GM19455 (cell line): Measurements from ENCODE around the gene CLCNKB.
"Not testable (repeated sequence)": the region's sequence is repeated elsewhere in the genome, so short reads cannot be mapped to it uniquely, and the experiment has no call there.

ENCODE experiments used
- ATAC-seq: cut with Tn5 transposase; IDR thresholded peaks from one replicate; pipeline ENCODE4 v1.9.1; 2021; ENCODE audit not compliant: unreplicated experiment

The CLCNKB gene

DNA sequence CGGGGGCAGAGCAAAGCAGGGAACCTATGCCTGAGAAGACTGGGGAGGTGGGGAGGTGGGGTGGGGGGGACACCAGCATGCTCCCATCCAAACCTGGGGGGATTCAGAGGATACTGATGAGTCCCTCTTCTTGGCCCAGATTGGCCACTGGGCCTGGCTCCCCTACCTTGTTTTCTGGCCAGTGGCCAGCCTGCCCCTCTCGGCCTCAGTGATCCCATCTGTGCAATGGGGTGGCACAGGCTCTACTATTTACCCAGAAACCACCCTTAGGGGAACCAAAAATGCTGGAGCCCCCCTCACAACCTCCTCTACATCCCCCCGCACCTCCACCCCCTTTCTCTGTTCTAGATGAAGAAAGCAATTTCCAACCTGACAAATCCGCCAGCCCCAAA lies 12.9 kb downstream of the CLCNKB start:
- ATAC-seq: not testable (repeated sequence)

- not testable (repeated sequence) for ATAC-seq
Observed at GRCh38 chr1:16057314-16057915, 13.8 kb downstream of the CLCNKB start.

- not testable (repeated sequence) for ATAC-seq
Observed at GRCh38 chr1:16058394-16059120, 15.0 kb downstream of the CLCNKB start.

DNA sequence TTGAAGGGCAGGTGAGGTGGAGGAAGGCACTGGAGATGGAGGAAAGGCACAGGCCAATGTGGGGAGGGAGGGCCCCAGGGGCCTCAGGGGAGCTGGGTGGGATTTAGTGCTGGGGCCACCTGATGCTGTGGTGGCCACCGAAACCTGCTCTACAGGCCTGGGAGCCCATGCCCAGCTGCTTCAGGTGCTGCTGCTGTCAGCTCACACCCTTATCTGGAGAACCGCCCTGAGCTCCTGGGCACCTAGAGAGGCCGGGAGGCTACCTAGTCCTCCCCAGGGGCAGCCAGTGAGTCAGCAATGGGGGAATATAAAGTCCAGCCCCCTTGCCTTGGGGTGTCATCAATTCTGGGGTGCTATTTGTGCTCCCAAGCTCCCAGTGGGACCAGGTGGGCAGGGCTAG lies 17.7 kb downstream of the CLCNKB start:
- ATAC-seq: no peak

- not testable (repeated sequence) for ATAC-seq
Observed at GRCh38 chr1:16061989-16062686, 18.6 kb downstream of the CLCNKB start.

DNA sequence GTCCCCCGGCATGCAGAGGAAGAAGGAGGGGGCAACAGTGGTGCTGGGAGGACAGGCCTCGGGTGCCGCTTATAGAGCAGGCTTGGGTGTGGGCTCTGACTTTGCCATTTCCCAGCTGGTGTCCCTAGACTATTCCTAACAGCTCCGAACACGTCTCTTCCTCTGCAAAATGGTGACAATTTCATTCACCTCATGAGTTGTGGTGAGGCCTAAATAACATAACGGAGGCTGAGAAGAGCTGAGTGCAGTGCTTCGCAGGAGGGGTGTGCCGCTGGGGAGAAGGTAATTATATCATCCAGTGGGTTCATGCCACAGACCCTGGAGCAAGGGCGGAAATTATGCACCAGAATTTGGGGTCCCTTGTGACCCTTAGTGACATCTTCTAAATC lies 19.1 kb downstream of the CLCNKB start:
- not testable (repeated sequence) for ATAC-seq

DNA sequence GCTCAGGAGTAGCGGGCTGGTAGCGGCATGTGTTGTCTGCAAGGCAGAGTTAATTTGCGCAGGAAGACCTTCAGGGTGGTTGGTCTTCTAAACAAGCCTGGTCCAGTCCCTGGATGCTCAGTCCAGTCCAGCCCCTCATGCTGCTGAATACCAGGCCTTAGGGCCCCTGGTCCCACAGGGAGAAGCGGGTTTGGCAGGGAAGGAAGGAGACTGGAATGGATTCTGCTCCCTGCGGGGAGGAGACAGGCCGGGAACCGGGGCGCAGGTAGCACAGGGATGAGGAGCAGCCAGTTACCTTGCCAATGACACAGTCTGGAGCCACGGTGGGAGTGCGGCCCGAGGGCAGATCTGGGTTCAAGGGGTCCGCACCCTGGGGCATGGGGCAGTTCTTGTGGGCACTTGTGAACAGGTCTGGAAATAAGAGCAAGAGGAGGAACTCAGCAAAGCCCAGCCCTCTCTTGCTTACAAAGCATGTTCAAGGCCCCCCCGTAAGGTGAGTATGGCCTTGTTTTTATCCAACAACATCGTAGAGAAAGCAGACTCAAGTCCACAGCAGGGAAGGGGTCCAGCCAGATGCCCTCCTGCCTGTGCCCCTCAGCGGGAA lies 19.7 kb downstream of the CLCNKB start:
- no peak for ATAC-seq

- no peak for ATAC-seq
Observed at GRCh38 chr1:16063921-16064320, 20.3 kb downstream of the CLCNKB start.

- ATAC-seq: no peak
Observed at GRCh38 chr1:16064536-16065268, 21.1 kb downstream of the CLCNKB start.

GRCh38 chr1:16065269-16065576 lies 21.6 kb downstream of the CLCNKB start:
- ATAC-seq: no peak

- no peak for ATAC-seq
Observed at GRCh38 chr1:16066245-16066644, 22.7 kb downstream of the CLCNKB start.

GRCh38 chr1:16067127-16067768 lies 23.7 kb downstream of the CLCNKB start:
- ATAC-seq: no peak

DNA sequence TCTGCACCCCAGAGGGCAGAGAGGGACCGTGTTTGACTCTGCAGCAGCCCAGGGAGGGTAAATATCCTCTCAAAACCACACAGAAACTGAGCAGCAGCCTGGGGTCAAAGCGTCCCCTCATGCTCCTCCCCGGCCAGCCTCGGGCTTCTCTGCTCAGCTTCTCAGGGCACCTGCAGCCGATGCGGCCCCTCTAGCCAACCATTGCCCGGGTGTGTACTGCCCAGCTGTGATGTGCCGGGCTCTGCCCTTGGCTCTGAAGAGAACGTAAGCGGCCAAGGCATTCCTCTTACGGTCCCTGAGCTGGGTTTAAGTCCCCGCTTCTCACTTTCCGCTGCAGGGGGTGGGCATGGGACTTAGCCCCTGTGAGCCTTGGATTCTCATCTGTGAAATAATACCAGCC lies 24.4 kb downstream of the CLCNKB start:
- no peak for ATAC-seq

- ATAC-seq: no peak
Observed at GRCh38 chr1:16068356-16069270, 25.0 kb downstream of the CLCNKB start.

GRCh38 chr1:16070640-16071355 lies 27.2 kb downstream of the CLCNKB start:
- ATAC-seq: no peak

DNA sequence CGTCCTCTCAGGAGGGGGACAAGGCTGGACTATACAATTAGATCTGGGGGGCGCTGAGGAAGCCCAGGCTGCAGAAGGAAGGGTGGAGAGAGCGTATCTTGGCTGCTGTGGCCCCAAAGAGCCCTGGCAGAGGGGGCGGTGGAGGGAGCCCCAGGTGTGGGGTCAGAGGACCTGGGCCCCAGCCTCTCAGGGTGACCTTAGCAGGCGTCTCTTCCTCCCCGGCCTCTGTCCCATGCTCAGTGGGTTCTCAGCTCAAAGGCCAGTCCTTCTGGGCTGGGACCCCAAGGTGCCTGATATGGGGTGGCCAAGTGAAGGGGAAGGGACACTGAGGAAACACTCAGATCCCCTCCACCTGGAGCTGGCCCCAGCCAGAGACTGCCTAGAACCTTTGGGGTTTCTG lies 28.0 kb downstream of the CLCNKB start:
- no peak for ATAC-seq

- no peak for ATAC-seq
Observed at GRCh38 chr1:16072095-16072494, 28.5 kb downstream of the CLCNKB start.

DNA sequence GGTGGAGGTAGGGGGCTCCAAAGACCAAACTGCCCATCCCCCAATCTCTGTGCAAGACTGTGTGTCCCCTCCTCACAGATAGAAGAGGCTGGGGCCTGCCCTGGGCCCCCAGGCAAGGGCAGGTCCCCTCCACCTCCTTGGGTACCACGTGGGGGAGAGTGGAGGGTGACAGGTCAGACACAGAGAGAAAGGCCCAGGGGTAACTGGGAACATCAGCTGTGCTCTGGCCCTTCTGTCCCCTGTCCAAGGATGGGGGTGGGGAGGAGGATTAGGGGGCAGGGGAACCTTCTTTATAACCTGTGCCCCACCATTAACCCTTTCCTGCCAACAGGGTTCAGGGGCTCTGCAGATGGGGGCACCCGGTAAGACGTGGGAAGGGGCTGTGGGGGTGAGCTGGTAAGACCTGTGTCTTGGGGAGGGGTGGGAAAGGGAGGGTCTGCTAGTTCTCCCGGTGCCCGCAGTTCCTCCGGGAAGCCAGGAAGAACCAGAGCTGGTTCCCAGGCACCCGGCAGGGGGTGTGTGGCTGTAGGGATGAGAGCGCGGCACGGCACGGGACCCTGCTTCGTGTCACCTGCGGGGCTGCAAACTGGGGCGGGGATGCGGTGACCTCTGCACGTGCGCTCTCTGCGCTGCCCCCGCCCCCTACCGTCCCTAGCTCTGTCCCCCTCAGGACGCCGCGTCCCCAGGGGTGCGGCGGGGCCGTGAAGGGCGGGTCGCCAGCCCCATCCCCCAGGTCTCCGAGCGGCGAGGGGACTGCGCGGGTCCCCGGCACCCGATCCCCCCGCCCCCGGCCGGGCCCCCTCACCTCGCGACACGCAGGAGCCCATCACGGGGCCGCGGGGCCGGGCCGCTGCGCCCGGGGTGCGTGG lies 29.3 kb downstream of the CLCNKB start:
- no peak for ATAC-seq
